Common myeloid progenitor, CD34-positive (primary cell): ENCODE measurements around the gene PARL.

Source experiments
- CTCF ChIA-PET: fragments of 350-600 bp; sonication (Branson Sonifier 250); formaldehyde crosslinking; loops from one replicate; lab custom pipeline; 2021; ENCODE audit warnings: antibody characterized with exemption; lab: Charles Lee
- POLR2A ChIA-PET: fragments of 350-600 bp; sonication (Branson Sonifier 250); formaldehyde crosslinking; loops from one replicate; lab custom pipeline; 2021; ENCODE audit warnings: antibody characterized with exemption; lab: Charles Lee
- DNase-seq, 3 donors: peaks; one replicate each; pipeline versions ENCODE4 v3.0.0 to v3.0.0-alpha.2; 2013
- H3K27ac ChIP-seq, 2 experiments: 1 replicate in 1 of 2; 2 replicates in 1 of 2; pipeline ENCODE4 v1.7.0; 2013; ENCODE audit warnings: inconsistent platforms in 2 of 2, low read length in 2 of 2, mild to moderate bottlenecking in 2 of 2, low read depth in 1 of 2, moderate library complexity in 1 of 2; ENCODE audit not compliant: severe bottlenecking in 2 of 2, insufficient read depth in 1 of 2, poor library complexity in 1 of 2
- H3K27me3 ChIP-seq, 5 experiments: replicated peaks in 2 of 5; 1 replicate in 3 of 5; 2 replicates in 2 of 5; pipeline versions ENCODE4 v1.6.1 to v1.7.0; 2013; ENCODE audit warnings: low read length in 4 of 5, mild to moderate bottlenecking in 2 of 5, moderate library complexity in 2 of 5, inconsistent platforms in 1 of 5; ENCODE audit not compliant: insufficient read depth in 5 of 5, control insufficient read depth in 4 of 5
- H3K36me3 ChIP-seq, 4 experiments: 1 replicate in 2 of 4; 2 replicates in 2 of 4; pipeline versions ENCODE4 v1.6.1 to v1.7.0; 2013; ENCODE audit warnings: low read length in 3 of 4, control low read depth in 1 of 4, mild to moderate bottlenecking in 1 of 4; ENCODE audit not compliant: control insufficient read depth in 4 of 4, insufficient read depth in 4 of 4
- H3K4me1 ChIP-seq, 4 experiments: 1 replicate in 3 of 4; 2 replicates in 1 of 4; pipeline versions ENCODE4 v1.6.1 to v1.7.1; 2013; ENCODE audit warnings: low read length in 3 of 4, mild to moderate bottlenecking in 3 of 4, control low read depth in 1 of 4, inconsistent platforms in 1 of 4, moderate library complexity in 1 of 4; ENCODE audit not compliant: control insufficient read depth in 4 of 4, insufficient read depth in 4 of 4; ENCODE audit errors: control extremely low read depth in 1 of 4
- H3K4me3 ChIP-seq, 7 experiments: 1 replicate in 4 of 7; 2 replicates in 3 of 7; pipeline versions ENCODE4 v1.5.1 to v1.7.0; 2013; ENCODE audit warnings: mild to moderate bottlenecking in 7 of 7, low read length in 6 of 7, moderate library complexity in 6 of 7, inconsistent platforms in 2 of 7, low read depth in 2 of 7, control low read depth in 1 of 7; ENCODE audit not compliant: insufficient read depth in 4 of 7, control insufficient read depth in 1 of 7; ENCODE audit errors: extremely low read depth in 1 of 7
- H3K9me3 ChIP-seq, 5 experiments: 1 replicate in 4 of 5; 2 replicates in 1 of 5; pipeline versions ENCODE4 v1.6.1 to v1.7.1; 2013; ENCODE audit warnings: low read length in 4 of 5, mild to moderate bottlenecking in 2 of 5, inconsistent platforms in 1 of 5, low read depth in 1 of 5, moderate library complexity in 1 of 5; ENCODE audit not compliant: control insufficient read depth in 4 of 5, insufficient read depth in 2 of 5; ENCODE audit errors: control extremely low read depth in 1 of 5
- WGBS: methylation state at CpG from one replicate; pipeline ENCODE4 v1.1.5; 2013; ENCODE audit not compliant: insufficient coverage; 5-methylcytosine and 5-hydroxymethylcytosine counted together

Gene PARL

DNA sequence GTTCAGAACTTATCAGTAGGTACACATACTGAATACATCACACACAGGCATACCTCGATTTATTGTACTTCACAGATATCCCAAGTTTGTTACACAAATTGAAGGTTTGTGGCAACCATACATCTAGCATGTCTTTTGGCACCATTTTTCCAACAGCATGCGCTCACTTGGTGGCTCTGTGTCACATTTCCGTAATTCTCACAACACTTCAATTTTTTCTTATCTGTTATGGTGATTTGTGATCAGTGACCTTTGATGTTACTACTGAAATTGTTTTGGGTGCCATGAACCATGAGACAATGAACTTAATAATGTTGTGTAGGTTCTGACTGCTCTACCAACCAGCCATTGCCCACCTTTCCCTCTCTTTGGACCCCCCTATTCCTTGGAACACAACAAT is 10.8 kb downstream of the PARL start:
- CTCF ChIA-PET: interaction anchor here (0.9 to 1.9 kb wide), 3 partner anchors 9 to 48 kb away, joined by 3 to 6 read pairs (median 3); partner anchors contain the start of gene PARL
- Histone ChIP-seq H3K27ac (no peak overlapping the region), H3K4me1 (peaks cover 9 to 49% (median 39%) of the 10 kb centered on the region in 4 experiments), H3K27me3 (no peaks in the 10 kb centered on the region), H3K4me3 (no peak overlapping the region), H3K9me3 (no peaks in the 10 kb centered on the region), H3K36me3 (peaks cover 0 to 4% (median 1%) of the 10 kb centered on the region in 4 experiments)
- WGBS: 91% methylated on average over 1 of the region's 3 CpGs
- POLR2A ChIA-PET: interaction anchor here (0.7 kb wide), 1 partner anchor 148 kb away, joined by 4 read pairs; no protein-coding TSS in a partner anchor
- no peak for DNase-seq

DNA sequence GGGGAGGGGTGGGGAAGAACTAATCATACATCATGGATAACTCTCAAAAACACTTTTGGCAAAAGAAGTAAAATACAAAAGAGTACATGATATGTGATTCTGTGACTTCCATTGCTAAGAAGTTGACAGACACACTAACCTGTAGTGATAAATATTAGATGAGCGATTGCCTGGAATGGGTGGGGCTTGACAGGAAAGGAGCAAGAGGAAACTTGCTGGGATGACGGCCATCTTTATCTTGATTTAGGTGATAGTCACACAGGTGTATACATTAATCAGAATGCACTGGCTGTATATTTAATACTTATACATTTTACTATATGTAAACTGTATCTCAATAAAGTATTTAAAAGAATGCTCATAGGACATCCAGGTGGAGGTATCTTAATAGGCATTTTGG is 13.1 kb downstream of the PARL start:
- Histone ChIP-seq H3K27me3 (no peaks in the 10 kb centered on the region), H3K4me3 (no peak overlapping the region), H3K27ac (no peak overlapping the region), H3K4me1 (peaks cover 9 to 35% (median 23%) of the 10 kb centered on the region in 4 experiments), H3K36me3 (peaks cover 3 to 14% (median 5%) of the 10 kb centered on the region in 4 experiments), H3K9me3 (no peaks in the 10 kb centered on the region)
- ChIA-PET CTCF (interaction anchor here (1.0 kb wide), 1 partner anchor 13 kb away, joined by 6 read pairs; the partner anchor contains the start of gene PARL), POLR2A (interaction anchor here (1.0 kb wide), 1 partner anchor 11 kb away, joined by 5 read pairs; no protein-coding TSS in a partner anchor)
- DNase-seq: no peak
- WGBS: no CpG with 5 or more reads among the region's 2 CpGs

DNA sequence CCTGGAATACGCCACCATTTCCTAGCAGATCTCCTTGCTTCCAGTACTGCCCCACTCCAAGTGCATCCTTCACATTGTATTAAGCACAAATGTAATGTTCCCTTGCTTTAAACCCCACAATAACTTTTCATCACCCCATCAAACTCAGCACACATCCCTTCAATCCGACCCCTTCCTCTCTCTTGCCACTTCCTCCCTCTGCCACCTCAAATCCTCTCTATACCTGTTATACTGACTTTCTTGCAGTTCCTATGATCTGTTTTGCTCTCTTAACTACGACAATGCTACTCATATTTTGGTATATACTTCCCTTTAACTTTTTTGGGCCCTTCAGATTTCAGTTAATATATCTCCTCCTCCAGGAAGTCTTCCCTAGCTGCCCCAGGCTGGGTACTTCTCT is 14.1 kb downstream of the PARL start:
- H3K27ac ChIP-seq: no peak overlapping the region

DNA sequence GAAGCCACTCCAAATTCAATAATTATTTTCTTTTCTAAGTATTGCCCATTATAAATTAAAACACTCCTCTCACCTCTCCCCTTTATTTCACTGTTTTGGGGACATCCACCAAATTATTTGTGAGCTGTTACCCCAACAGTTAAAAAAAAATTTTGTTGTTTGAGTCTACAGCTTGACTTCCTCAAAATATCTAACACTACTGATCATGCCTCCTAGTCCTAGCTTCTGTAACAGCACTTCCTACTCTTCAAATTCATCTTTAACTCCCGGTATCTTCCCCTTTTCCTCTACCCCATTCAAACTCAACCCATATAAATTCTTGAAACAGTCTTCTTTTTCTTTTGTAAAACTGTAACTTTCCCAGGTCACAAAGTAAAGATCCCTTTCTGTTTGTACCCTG is 15.9 kb downstream of the PARL start:
- WGBS: 0% methylated on average over 1 of the region's 1 CpG
- Histone ChIP-seq H3K27ac (peak overlapping the region in 1 of 2 experiments; percentile 34), H3K36me3 (peaks cover 8 to 31% (median 23%) of the 10 kb centered on the region in 4 experiments), H3K4me1 (peaks cover 9 to 19% (median 15%) of the 10 kb centered on the region in 4 experiments), H3K4me3 (no peak overlapping the region), H3K9me3 (no peaks in the 10 kb centered on the region), H3K27me3 (no peaks in the 10 kb centered on the region)
- CTCF ChIA-PET: interaction anchor here (1.0 to 2.2 kb wide), 3 partner anchors 9 to 29 kb away, joined by 4 to 12 read pairs (median 6); partner anchors contain the start of gene PARL
- POLR2A ChIA-PET: interaction anchor here (1.4 kb wide), 1 partner anchor 16 kb away, joined by 5 read pairs; the partner anchor contains the start of gene PARL
- peak in 2 of 3 donors; percentile 61 to 65 for DNase-seq

More for the DNA sequence above, 14.1 kb downstream of the PARL start:
- H3K9me3 ChIP-seq: no peaks in the 10 kb centered on the region
- no peaks in the 10 kb centered on the region for H3K27me3 ChIP-seq
- H3K36me3 ChIP-seq: peaks cover 3 to 20% (median 11%) of the 10 kb centered on the region in 4 experiments
- DNase-seq: peak in 2 of 3 donors; percentile 23 to 26
- WGBS: 44% methylated on average over 2 of the region's 3 CpGs
- H3K4me1 ChIP-seq: peaks cover 9 to 26% (median 17%) of the 10 kb centered on the region in 4 experiments
- ChIA-PET POLR2A (interaction anchor here (1.0 kb wide), 2 partner anchors 10 to 14 kb away, joined by 3 to 5 read pairs; partner anchors contain the start of gene PARL), CTCF (interaction anchor here (1.0 to 2.2 kb wide), 2 partner anchors 14 kb away, joined by 6 to 12 read pairs; partner anchors contain the start of gene PARL)
- no peak overlapping the region for H3K4me3 ChIP-seq

DNA sequence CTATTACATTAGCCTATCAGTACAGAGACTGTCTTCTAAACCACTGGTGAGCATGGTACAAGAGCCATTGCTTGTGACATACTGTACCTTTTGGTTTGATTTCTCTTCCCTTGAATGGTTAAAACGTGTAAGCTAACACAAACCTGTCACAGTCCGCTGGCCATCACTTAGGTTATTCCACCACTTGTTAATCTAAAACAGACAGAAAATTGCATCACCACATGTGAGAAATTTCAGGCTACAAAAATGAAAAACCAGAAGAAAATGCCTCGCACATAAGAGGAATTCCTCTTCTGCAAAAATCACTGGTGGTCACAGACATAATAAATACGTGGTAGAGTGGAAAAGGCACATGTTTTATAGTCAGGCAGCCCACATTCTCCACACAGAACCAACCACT is 22.1 kb downstream of the PARL start:
- Histone ChIP-seq H3K9me3 (no peaks in the 10 kb centered on the region), H3K27ac (no peak overlapping the region), H3K4me1 (no peaks in the 10 kb centered on the region), H3K27me3 (no peaks in the 10 kb centered on the region), H3K36me3 (peaks cover 14 to 80% (median 49%) of the 10 kb centered on the region in 4 experiments), H3K4me3 (no peak overlapping the region)
- WGBS: 100% methylated on average over 2 of the region's 4 CpGs
- DNase-seq: no peak
- CTCF ChIA-PET: interaction anchor here (1.0 to 3.7 kb wide), 2 partner anchors 14 to 22 kb away, joined by 3 to 12 read pairs; partner anchors contain the start of gene PARL
- POLR2A ChIA-PET: no interaction called here

DNA sequence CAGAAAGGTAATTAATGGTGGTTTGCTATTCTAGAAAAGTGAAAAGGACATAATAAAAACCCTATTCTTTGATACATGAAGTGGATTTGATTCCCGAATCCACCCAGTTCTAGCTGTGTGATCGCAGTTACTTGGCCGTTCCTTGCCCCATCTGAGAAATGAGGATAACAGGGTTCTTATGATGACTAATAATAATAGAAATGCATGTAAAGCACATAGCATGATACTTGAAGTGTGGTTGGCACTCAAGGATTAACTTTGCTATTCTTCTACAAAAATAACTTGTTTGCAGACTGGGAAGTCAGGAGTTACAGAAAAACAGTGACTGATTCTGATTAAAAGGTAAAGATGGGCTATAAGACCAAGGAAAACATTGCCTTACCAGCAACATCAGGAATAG is 26.8 kb downstream of the PARL start:
- ChIA-PET POLR2A (interaction anchor here (0.6 kb wide), 1 partner anchor 438 kb away, joined by 3 read pairs; no protein-coding TSS in a partner anchor), CTCF (interaction anchor here (1.2 kb wide), 1 partner anchor 32 kb away, joined by 3 read pairs; the partner anchor contains the start of gene MAP6D1)
- H3K27me3 ChIP-seq: no peaks in the 10 kb centered on the region
- WGBS: 100% methylated on average over 2 of the region's 3 CpGs
- H3K4me1 ChIP-seq: no peaks in the 10 kb centered on the region
- H3K4me3 ChIP-seq: no peak overlapping the region
- no peak for DNase-seq
- H3K36me3 ChIP-seq: peaks cover 17 to 74% (median 49%) of the 10 kb centered on the region in 4 experiments
- no peak overlapping the region for H3K27ac ChIP-seq
- no peaks in the 10 kb centered on the region for H3K9me3 ChIP-seq
